GM12891 (cell line): ENCODE measurements around the gene FTO. TPM values are rescaled to one million over a fixed set of nuclear protein-coding genes. Genes with fewer than 3 reads are reported as not detected.
A peak's percentile ranks its signal among the peaks of the same experiment; 100 is the strongest.

ENCODE experiments used
- DNase-seq: peaks from one replicate; pipeline ENCODE4 v3.0.0; 2011; ENCODE audit warnings: low spot score; ENCODE audit not compliant: insufficient read length
- FAIRE-seq: peaks from 2 replicates; lab custom pipeline; 2011; peaks lifted over from hg19 to GRCh38; lab: Jason Lieb, UNC
- PAX5 ChIP-seq: IDR thresholded peaks from 2 replicates; pipeline ENCODE4 v1.6.1; 2011; ENCODE audit warnings: low read length, moderate library complexity, mild to moderate bottlenecking; ENCODE audit not compliant: insufficient read depth, severe bottlenecking
- POLR2A ChIP-seq: IDR thresholded peaks from 2 replicates; pipeline ENCODE4 v1.6.1; 2011; ENCODE audit warnings: low read depth, low read length, control low read depth
- POLR2AphosphoS5 ChIP-seq: IDR thresholded peaks from 2 replicates; pipeline ENCODE4 v1.6.1; 2011; ENCODE audit warnings: low read depth, low read length, control low read depth
- POU2F2 ChIP-seq: IDR thresholded peaks from 2 replicates; pipeline ENCODE4 v1.6.1; 2011; ENCODE audit warnings: low read depth, mild to moderate bottlenecking, control low read depth, low read length, moderate library complexity
- SPI1 ChIP-seq: IDR thresholded peaks from 2 replicates; pipeline ENCODE4 v1.6.1; 2011; ENCODE audit warnings: low read depth, low read length, control low read depth
- TAF1 ChIP-seq: IDR thresholded peaks from 2 replicates; pipeline ENCODE4 v1.6.1; 2011; ENCODE audit warnings: low read depth, low read length, control low read depth
- polyA plus RNA-seq: library from polyadenylated mRNA; unstranded; fragments of >200 nt; gene quantifications from one replicate; pipeline ENCODE4 v1.2.1, GENCODE V29; 2012; ENCODE audit warnings: low read depth, missing spikeins, inconsistent platforms; ENCODE audit not compliant: missing spikeins

Gene FTO
- polyA plus RNA-seq, result 27.3 TPM

GRCh38 chr16:53703590-53704444, at the start of gene FTO, which contains the start of gene RPGRIP1L:
TSS of gene FTO (plus strand) at chr16:53704156.
TSS of gene RPGRIP1L (minus strand) at chr16:53703859. CDS start at chr16:53700723, 3,136 bp downstream.
- DNase-seq, result peak; percentile 74
- TF ChIP-seq TAF1 (0 out of 2 replicates have a peak, but pooled peaks have one; percentile 49), POU2F2 (no peak)
- peak; percentile 96 for FAIRE-seq

DNA sequence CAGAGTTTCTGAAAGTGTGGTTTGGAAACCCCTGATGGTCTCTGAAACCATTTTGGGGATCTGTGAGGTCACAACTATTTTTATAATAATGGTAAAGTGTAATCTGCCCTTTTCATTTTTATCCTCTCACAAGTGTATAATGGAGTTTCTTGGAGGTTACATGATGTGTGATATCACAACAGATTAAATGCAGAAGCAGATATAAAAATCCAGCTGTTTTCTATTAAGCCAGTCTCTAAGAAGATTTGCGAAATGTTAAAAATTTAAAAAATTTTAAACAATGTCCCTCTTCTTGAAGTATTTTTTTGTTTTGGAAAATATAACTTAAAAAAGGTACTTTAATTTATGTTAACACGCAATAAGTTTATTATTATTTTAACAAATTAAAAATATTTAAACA, 49.0 kb upstream of the FTO start:
- TF ChIP-seq PAX5, result no peak
- TF ChIP-seq SPI1, result no peak
- no peak for TF ChIP-seq POLR2AphosphoS5
- no peak for TF ChIP-seq TAF1
- no peak for TF ChIP-seq POLR2A
- no peak for TF ChIP-seq POU2F2
- DNase-seq, result no peak
- FAIRE-seq, result no peak

DNA sequence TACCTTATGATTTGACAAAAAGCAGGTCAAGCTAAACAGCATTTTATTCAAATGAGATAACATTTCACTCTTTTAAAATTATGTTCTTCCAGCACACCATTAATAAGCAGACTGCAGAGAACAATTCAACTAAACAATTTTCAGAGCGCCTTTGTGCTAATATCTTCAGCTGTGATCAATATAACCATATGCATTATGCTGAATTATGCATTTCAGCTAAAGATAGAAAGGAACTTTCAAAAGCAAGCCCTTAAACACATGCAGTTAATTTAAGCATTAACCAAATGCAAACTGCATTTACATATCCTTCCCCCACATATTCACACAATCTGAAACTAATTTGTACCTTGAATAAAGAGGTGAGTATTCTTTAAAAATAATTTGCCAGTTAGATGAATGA, 41.9 kb upstream of the FTO start:
- no peak for DNase-seq
- no peak for TF ChIP-seq POLR2A
- no peak for TF ChIP-seq POLR2AphosphoS5
- TF ChIP-seq PAX5, result no peak
- TF ChIP-seq POU2F2, result no peak
- no peak for TF ChIP-seq TAF1
- TF ChIP-seq SPI1, result no peak
- no peak for FAIRE-seq

GRCh38 chr16:53664724-53665345, 39.1 kb upstream of the FTO start:
- FAIRE-seq (no peak), DNase-seq (no peak)
- TF ChIP-seq TAF1, result no peak
- TF ChIP-seq SPI1, result no peak
- TF ChIP-seq POU2F2, result no peak
- no peak for TF ChIP-seq POLR2A
- TF ChIP-seq POLR2AphosphoS5, result no peak
- TF ChIP-seq PAX5, result no peak

GRCh38 chr16:53666786-53667415, 37.1 kb upstream of the FTO start:
- DNase-seq (no peak), FAIRE-seq (no peak)
- TF ChIP-seq TAF1, result no peak
- TF ChIP-seq SPI1, result no peak
- TF ChIP-seq POU2F2, result no peak
- no peak for TF ChIP-seq POLR2A
- no peak for TF ChIP-seq POLR2AphosphoS5
- TF ChIP-seq PAX5, result no peak

- TF ChIP-seq PAX5 (no peak), POLR2AphosphoS5 (no peak), SPI1 (no peak), TAF1 (no peak), POLR2A (no peak), POU2F2 (no peak)
- no peak for DNase-seq
- FAIRE-seq, result no peak
These were observed 35.1 kb upstream of the FTO start for GRCh38 chr16:53668869-53669268.

GRCh38 chr16:53672461-53672860, 31.5 kb upstream of the FTO start:
- TF ChIP-seq POU2F2 (no peak), POLR2A (no peak), TAF1 (no peak), POLR2AphosphoS5 (no peak), PAX5 (no peak), SPI1 (no peak)
- no peak for DNase-seq
- no peak for FAIRE-seq

GRCh38 chr16:53673189-53673588, 30.8 kb upstream of the FTO start:
- FAIRE-seq (no peak), DNase-seq (no peak)
- TF ChIP-seq POLR2AphosphoS5 (no peak), PAX5 (no peak), POLR2A (no peak), POU2F2 (no peak), SPI1 (no peak), TAF1 (no peak)

GRCh38 chr16:53678155-53678554, 25.8 kb upstream of the FTO start:
- FAIRE-seq, result no peak
- TF ChIP-seq POU2F2, result no peak
- TF ChIP-seq POLR2AphosphoS5, result no peak
- no peak for TF ChIP-seq PAX5
- TF ChIP-seq POLR2A, result no peak
- TF ChIP-seq SPI1, result no peak
- TF ChIP-seq TAF1, result no peak

More at GRCh38 chr16:53678155-53678554, 25.8 kb upstream of the FTO start:
- DNase-seq, result no peak
